SH-SY5Y (cell line): ENCODE data around the gene C10orf120.

Experiments
- GATA2 ChIP-seq: IDR thresholded peaks from 2 replicates; pipeline ENCODE4 v1.6.1; 2011; ENCODE audit warnings: mild to moderate bottlenecking, low read depth, low read length
- GATA3 ChIP-seq: IDR thresholded peaks from 2 replicates; pipeline ENCODE4 v1.6.1; 2011; ENCODE audit warnings: low read depth, mild to moderate bottlenecking, low read length, moderate library complexity

- no peak for TF ChIP-seq GATA3
- TF ChIP-seq GATA2 = no peak
Measured at GRCh38 chr10:122715576-122715975, 15.9 kb upstream of the C10orf120 start.
